ENCODE data around the gene MIPOL1. TPM values are rescaled to one million over a fixed set of nuclear protein-coding genes. Genes with fewer than 3 reads are reported as not detected.

The MIPOL1 gene
- total and polyA plus RNA-seq, 4 donors, result 0.51 to 6.6 (median 1.9) TPM

GRCh38 chr14:37434867-37435266, 237.1 kb downstream of the MIPOL1 start:
- H3K4me3 ChIP-seq (ENCODE audit: low read depth in 1 of 3, low read length in 3 of 3), result no peak overlapping the region
- no peak for DNase-seq (ENCODE audit: low spot score)
- WGBS, result 93% methylated on average over 3 of the region's 3 CpGs
- H3K9ac ChIP-seq (ENCODE audit: low read depth in 1 of 2, low read length in 2 of 2), result no peak overlapping the region
- peaks cover 0 to 1% (median 0%) of the 10 kb centered on the region in 4 donors for H3K4me1 ChIP-seq (ENCODE audit: control insufficient read depth in 4 of 4, insufficient read depth in 4 of 4, low read length in 3 of 4)
- no peaks in the 10 kb centered on the region for H3K27me3 ChIP-seq (ENCODE audit: control insufficient read depth in 4 of 4, insufficient read depth in 4 of 4, low read length in 3 of 4)
- TF ChIP-seq TAF1 (conservative IDR thresholded peaks at IDR 0.05) (no peak), HNF4G (IDR thresholded peaks at IDR 0.05) (no peak), RAD21 (IDR thresholded peaks at IDR 0.05) (no peak)
- TF ChIP-seq, protein P1, sequence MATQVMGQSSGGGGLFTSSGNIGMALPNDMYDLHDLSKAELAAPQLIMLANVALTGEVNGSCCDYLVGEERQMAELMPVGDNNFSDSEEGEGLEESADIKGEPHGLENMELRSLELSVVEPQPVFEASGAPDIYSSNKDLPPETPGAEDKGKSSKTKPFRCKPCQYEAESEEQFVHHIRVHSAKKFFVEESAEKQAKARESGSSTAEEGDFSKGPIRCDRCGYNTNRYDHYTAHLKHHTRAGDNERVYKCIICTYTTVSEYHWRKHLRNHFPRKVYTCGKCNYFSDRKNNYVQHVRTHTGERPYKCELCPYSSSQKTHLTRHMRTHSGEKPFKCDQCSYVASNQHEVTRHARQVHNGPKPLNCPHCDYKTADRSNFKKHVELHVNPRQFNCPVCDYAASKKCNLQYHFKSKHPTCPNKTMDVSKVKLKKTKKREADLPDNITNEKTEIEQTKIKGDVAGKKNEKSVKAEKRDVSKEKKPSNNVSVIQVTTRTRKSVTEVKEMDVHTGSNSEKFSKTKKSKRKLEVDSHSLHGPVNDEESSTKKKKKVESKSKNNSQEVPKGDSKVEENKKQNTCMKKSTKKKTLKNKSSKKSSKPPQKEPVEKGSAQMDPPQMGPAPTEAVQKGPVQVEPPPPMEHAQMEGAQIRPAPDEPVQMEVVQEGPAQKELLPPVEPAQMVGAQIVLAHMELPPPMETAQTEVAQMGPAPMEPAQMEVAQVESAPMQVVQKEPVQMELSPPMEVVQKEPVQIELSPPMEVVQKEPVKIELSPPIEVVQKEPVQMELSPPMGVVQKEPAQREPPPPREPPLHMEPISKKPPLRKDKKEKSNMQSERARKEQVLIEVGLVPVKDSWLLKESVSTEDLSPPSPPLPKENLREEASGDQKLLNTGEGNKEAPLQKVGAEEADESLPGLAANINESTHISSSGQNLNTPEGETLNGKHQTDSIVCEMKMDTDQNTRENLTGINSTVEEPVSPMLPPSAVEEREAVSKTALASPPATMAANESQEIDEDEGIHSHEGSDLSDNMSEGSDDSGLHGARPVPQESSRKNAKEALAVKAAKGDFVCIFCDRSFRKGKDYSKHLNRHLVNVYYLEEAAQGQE (IDR thresholded peaks at IDR 0.05), result no peak
- no peaks in the 10 kb centered on the region for H3K36me3 ChIP-seq (ENCODE audit: control insufficient read depth in 4 of 4, insufficient read depth in 3 of 4, low read depth in 1 of 4, low read length in 3 of 4)
- no peaks in the 10 kb centered on the region for H3K9me3 ChIP-seq (ENCODE audit: control insufficient read depth in 4 of 4, low read length in 3 of 4)
- no peak overlapping the region for H3K27ac ChIP-seq (ENCODE audit: low read depth in 1 of 2, low read length in 2 of 2)

GRCh38 chr14:37436519-37436918, 238.8 kb downstream of the MIPOL1 start:
- H3K36me3 ChIP-seq (ENCODE audit: control insufficient read depth in 4 of 4, insufficient read depth in 3 of 4, low read depth in 1 of 4, low read length in 3 of 4), result no peaks in the 10 kb centered on the region
- H3K4me1 ChIP-seq (ENCODE audit: control insufficient read depth in 4 of 4, insufficient read depth in 4 of 4, low read length in 3 of 4), result peaks cover 0 to 1% (median 0%) of the 10 kb centered on the region in 4 donors
- no peak overlapping the region for H3K4me3 ChIP-seq (ENCODE audit: low read depth in 1 of 3, low read length in 3 of 3)
- H3K27me3 ChIP-seq (ENCODE audit: control insufficient read depth in 4 of 4, insufficient read depth in 4 of 4, low read length in 3 of 4), result no peaks in the 10 kb centered on the region
- 47% methylated on average over 3 of the region's 3 CpGs for WGBS
- TF ChIP-seq CTCF (IDR thresholded peaks at IDR 0.05; ENCODE audit: low read depth, low read length, missing input control) (no peak), RAD21 (IDR thresholded peaks at IDR 0.05) (no peak), GABPA (IDR thresholded peaks at IDR 0.05 in 1 of 2, conservative IDR thresholded peaks at IDR 0.05 in 1 of 2) (no peak), ATF3 (IDR thresholded peaks at IDR 0.05) (no peak), NR2F2 (IDR thresholded peaks at IDR 0.05) (no peak), HNF4A (conservative IDR thresholded peaks at IDR 0.05) (no peak), JUND (IDR thresholded peaks at IDR 0.05) (no peak), RXRA (IDR thresholded peaks at IDR 0.05) (no peak), TAF1 (conservative IDR thresholded peaks at IDR 0.05) (no peak)
- TF ChIP-seq, protein P2, sequence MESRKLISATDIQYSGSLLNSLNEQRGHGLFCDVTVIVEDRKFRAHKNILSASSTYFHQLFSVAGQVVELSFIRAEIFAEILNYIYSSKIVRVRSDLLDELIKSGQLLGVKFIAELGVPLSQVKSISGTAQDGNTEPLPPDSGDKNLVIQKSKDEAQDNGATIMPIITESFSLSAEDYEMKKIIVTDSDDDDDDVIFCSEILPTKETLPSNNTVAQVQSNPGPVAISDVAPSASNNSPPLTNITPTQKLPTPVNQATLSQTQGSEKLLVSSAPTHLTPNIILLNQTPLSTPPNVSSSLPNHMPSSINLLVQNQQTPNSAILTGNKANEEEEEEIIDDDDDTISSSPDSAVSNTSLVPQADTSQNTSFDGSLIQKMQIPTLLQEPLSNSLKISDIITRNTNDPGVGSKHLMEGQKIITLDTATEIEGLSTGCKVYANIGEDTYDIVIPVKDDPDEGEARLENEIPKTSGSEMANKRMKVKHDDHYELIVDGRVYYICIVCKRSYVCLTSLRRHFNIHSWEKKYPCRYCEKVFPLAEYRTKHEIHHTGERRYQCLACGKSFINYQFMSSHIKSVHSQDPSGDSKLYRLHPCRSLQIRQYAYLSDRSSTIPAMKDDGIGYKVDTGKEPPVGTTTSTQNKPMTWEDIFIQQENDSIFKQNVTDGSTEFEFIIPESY (IDR thresholded peaks at IDR 0.05), result no peak
- TF ChIP-seq, protein P1 (IDR thresholded peaks at IDR 0.05), result no peak
- no peak overlapping the region for H3K9ac ChIP-seq (ENCODE audit: low read depth in 1 of 2, low read length in 2 of 2)
- no peaks in the 10 kb centered on the region for H3K9me3 ChIP-seq (ENCODE audit: control insufficient read depth in 4 of 4, low read length in 3 of 4)
- no peak overlapping the region for H3K27ac ChIP-seq (ENCODE audit: low read depth in 1 of 2, low read length in 2 of 2)
- no peak for DNase-seq (ENCODE audit: low spot score)
